Measurements from ENCODE around the gene OR6C74. TPM values are rescaled to one million over a fixed set of nuclear protein-coding genes. Genes with fewer than 3 reads are reported as not detected.

The OR6C74 gene
- polyA plus RNA-seq (2012; ENCODE audit: insufficient read length, low read depth), result not detected

DNA sequence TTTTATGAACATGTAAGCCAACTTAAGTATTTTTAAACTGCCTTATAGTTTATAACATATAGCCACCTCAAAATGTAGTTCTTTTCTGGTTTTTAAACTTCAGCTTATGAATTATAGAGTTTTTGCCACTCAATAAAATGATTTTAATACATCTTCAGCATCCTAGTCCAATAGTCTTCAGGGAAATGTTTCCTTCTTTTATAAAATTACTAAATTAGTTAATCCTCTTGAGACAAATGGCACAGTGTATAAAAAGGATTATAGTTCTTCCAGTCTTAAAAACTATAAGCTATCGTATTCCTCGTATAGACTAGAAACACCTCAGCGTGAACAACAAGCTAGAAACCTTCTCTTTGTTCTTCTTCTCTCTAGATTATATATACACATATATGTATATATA, at the start of gene OR6C74:
OR6C74 (plus strand) TSS at position 301 of the 400 bp plus-strand sequence. CDS start 2,679 bp downstream, outside the sequence.
- TF ChIP-seq FOXP2 (optimal IDR thresholded peaks at IDR 0.05; ENCODE audit: borderline replicate concordance, extremely low read depth, extremely low read length, insufficient read depth) (no peak), TAF1 (IDR thresholded peaks at IDR 0.05; ENCODE audit: borderline replicate concordance, insufficient read depth, low read length) (no peak), SIN3A (IDR thresholded peaks at IDR 0.05; ENCODE audit: borderline replicate concordance, insufficient read depth, low read length) (no peak), POLR2AphosphoS5 (IDR thresholded peaks at IDR 0.05; ENCODE audit: low read depth, low read length) (no peak)

DNA sequence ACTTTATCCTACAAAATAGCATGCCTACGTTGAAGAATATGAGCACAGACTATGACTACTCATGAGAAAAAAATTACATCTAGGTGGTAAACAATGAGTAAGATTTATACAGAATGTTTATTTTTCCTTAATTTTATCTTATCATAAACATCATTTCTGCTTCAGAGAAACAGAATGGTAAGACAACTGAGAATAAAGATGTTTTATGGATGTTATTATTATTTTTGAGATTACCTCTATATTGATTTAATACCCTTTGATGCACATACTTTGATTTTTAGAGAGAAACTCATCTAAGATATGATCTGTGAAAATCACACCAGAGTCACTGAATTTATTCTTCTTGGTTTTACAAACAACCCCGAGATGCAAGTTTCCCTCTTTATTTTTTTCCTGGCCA, 23.7 kb upstream of the OR6C74 start, which contains the start of gene OR10A7:
OR10A7 (plus strand) TSS at position 301 of the 400 bp plus-strand sequence; CDS start at position 301, 0 bp downstream.
- no peak for TF ChIP-seq FOXP2 (optimal IDR thresholded peaks at IDR 0.05; ENCODE audit: borderline replicate concordance, extremely low read depth, extremely low read length, insufficient read depth)
- no peak for TF ChIP-seq TAF1 (IDR thresholded peaks at IDR 0.05; ENCODE audit: borderline replicate concordance, insufficient read depth, low read length)
- TF ChIP-seq REST (IDR thresholded peaks at IDR 0.05; ENCODE audit: insufficient read depth in 1 of 2, low read depth in 2 of 2, low read length in 2 of 2), result no peak
- TF ChIP-seq SIN3A (IDR thresholded peaks at IDR 0.05; ENCODE audit: borderline replicate concordance, insufficient read depth, low read length), result no peak
- no peak for TF ChIP-seq POLR2AphosphoS5 (IDR thresholded peaks at IDR 0.05; ENCODE audit: low read depth, low read length)

GRCh38 chr12:55226523-55226922, 17.9 kb upstream of the OR6C74 start:
- TF ChIP-seq POLR2AphosphoS5 (IDR thresholded peaks at IDR 0.05; ENCODE audit: low read depth, low read length), result no peak
- no peak for TF ChIP-seq FOXP2 (optimal IDR thresholded peaks at IDR 0.05; ENCODE audit: borderline replicate concordance, extremely low read depth, extremely low read length, insufficient read depth)
- no peak for TF ChIP-seq SIN3A (IDR thresholded peaks at IDR 0.05; ENCODE audit: borderline replicate concordance, insufficient read depth, low read length)
- TF ChIP-seq REST (IDR thresholded peaks at IDR 0.05; ENCODE audit: insufficient read depth in 1 of 2, low read depth in 2 of 2, low read length in 2 of 2), result no peak
- no peak for TF ChIP-seq TAF1 (IDR thresholded peaks at IDR 0.05; ENCODE audit: borderline replicate concordance, insufficient read depth, low read length)

GRCh38 chr12:55227643-55228042, 16.8 kb upstream of the OR6C74 start:
- no peak for TF ChIP-seq FOXP2 (optimal IDR thresholded peaks at IDR 0.05; ENCODE audit: borderline replicate concordance, extremely low read depth, extremely low read length, insufficient read depth)
- no peak for TF ChIP-seq POLR2AphosphoS5 (IDR thresholded peaks at IDR 0.05; ENCODE audit: low read depth, low read length)
- TF ChIP-seq REST (IDR thresholded peaks at IDR 0.05; ENCODE audit: insufficient read depth in 1 of 2, low read depth in 2 of 2, low read length in 2 of 2), result no peak
- no peak for TF ChIP-seq TAF1 (IDR thresholded peaks at IDR 0.05; ENCODE audit: borderline replicate concordance, insufficient read depth, low read length)
- TF ChIP-seq SIN3A (IDR thresholded peaks at IDR 0.05; ENCODE audit: borderline replicate concordance, insufficient read depth, low read length), result no peak

- TF ChIP-seq SIN3A (IDR thresholded peaks at IDR 0.05; ENCODE audit: borderline replicate concordance, insufficient read depth, low read length) (no peak), TAF1 (IDR thresholded peaks at IDR 0.05; ENCODE audit: borderline replicate concordance, insufficient read depth, low read length) (no peak), POLR2AphosphoS5 (IDR thresholded peaks at IDR 0.05; ENCODE audit: low read depth, low read length) (no peak), FOXP2 (optimal IDR thresholded peaks at IDR 0.05; ENCODE audit: borderline replicate concordance, extremely low read depth, extremely low read length, insufficient read depth) (no peak), REST (IDR thresholded peaks at IDR 0.05; ENCODE audit: insufficient read depth in 1 of 2, low read depth in 2 of 2, low read length in 2 of 2) (no peak)
These were observed 1.8 kb downstream of the OR6C74 start for GRCh38 chr12:55246159-55246558.

All from PFSK-1 (cell line).